ENCODE measurements around the gene OR7G1. TPM values are rescaled to one million over a fixed set of nuclear protein-coding genes. Genes with fewer than 3 reads are reported as not detected.

OR7G1 gene
- total RNA-seq, 2 experiments from 2014 or later: not detected

DNA sequence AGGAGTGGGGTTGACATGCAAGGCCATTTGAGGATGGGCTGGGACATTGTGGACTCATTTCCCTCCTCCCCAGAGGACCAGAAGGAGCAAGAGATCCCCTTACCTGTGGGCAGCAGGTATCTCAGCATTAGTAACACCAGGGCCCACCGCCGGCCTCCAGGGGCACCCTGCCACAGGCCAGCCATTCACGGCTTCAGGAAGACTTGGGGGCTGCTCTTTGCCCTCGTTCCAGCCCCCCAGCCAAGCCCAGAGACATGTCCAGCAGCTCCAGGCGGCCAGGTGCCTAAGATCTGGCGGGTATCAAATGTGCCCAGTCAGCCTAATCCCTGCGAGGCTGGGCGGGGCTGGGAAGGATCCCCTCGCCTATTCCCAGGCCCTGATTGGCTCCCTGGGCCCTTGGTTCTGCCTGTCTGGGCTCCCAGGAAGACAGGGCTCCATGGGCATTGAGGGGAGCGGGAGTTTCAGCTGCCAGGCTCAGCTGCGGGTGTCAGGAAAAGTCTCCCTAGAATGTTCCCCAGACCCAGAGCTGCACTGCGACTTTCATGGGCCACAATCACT lies 50.0 kb downstream of the OR7G1 start:
- H3K27ac Mint-ChIP-seq: no peak overlapping the region

More for the DNA sequence above, 50.0 kb downstream of the OR7G1 start:
- Mint-ChIP-seq H3K4me1 (no peaks in the 10 kb centered on the region), H3K36me3 (ENCODE audit: low read depth) (no peaks in the 10 kb centered on the region), H3K4me3 (no peak overlapping the region), H3K9me3 (no peaks in the 10 kb centered on the region), H3K27me3 (no peaks in the 10 kb centered on the region)
- no peak for DNase-seq
- ChIA-PET POLR2A (no interaction called here), CTCF (no interaction called here)

Other genes starting within 250 kb of the OR7G1 start
- under 1 TPM; under 0.01 to 0.03 TPM for gene MUC16, start 105.4 kb downstream of the OR7G1 start, total RNA-seq
- gene OR1M1, start 28.7 kb downstream of the OR7G1 start, total RNA-seq: not detected
- gene OR7G2, start 8.3 kb downstream of the OR7G1 start, total RNA-seq: not detected
- gene OR7G3, start 11.2 kb upstream of the OR7G1 start, total RNA-seq: not detected
- gene ZNF317, start 24.6 kb upstream of the OR7G1 start, total RNA-seq: 10 to 100 TPM; 30.8 to 33.2 TPM
- gene OR7D2, start 63.2 kb upstream of the OR7G1 start, total RNA-seq: under 1 TPM; 0.08 TPM
- gene OR7D4, start 103.8 kb upstream of the OR7G1 start, total RNA-seq: not detected
- not detected for gene OR7E24, start 135.2 kb upstream of the OR7G1 start, total RNA-seq
- 10 to 100 TPM; 10.7 to 11.7 TPM for gene ZNF699, start 194.1 kb upstream of the OR7G1 start, total RNA-seq
- 10 to 100 TPM; 15.6 to 18.5 TPM for gene ZNF559, start 208.4 kb upstream of the OR7G1 start, total RNA-seq
- gene ZNF177, start 247.2 kb upstream of the OR7G1 start, total RNA-seq: under 1 TPM; 0.50 to 0.60 TPM